Omental fat pad (tissue), 4 donors: ENCODE measurements around the gene WDR20. TPM values are rescaled to one million over a fixed set of nuclear protein-coding genes. Genes with fewer than 3 reads are reported as not detected.

Source experiments
- ATAC-seq: fragments of 150-250 bp; one replicate; pipeline ENCODE4 v1.9.1; 2016; ENCODE audit warnings: mild to moderate bottlenecking, moderate library complexity; ENCODE audit not compliant: low FRiP score
- DNase-seq: peaks from one replicate; pipeline ENCODE4 v3.0.0-alpha.2; 2019; ENCODE audit warnings: low spot score
- CTCF ChIP-seq, 3 donors: fragments of 450-650 bp; IDR thresholded peaks; one replicate each; pipeline ENCODE4 v1.5.1; 2016 to 2017; ENCODE audit warnings: antibody characterized with exemption in 3 of 3, mild to moderate bottlenecking in 3 of 3, moderate library complexity in 2 of 3
- total RNA-seq, 4 donors: library from RNA; depleted of rRNA; stranded (reverse); fragments of >200 nt; gene quantifications; one replicate each; pipeline ENCODE4 v1.1.0, GENCODE V29; 2016

The WDR20 gene
- total RNA-seq, 4 donors from 2014 or later = 20.2 to 26.4 (median 22.0) TPM

DNA sequence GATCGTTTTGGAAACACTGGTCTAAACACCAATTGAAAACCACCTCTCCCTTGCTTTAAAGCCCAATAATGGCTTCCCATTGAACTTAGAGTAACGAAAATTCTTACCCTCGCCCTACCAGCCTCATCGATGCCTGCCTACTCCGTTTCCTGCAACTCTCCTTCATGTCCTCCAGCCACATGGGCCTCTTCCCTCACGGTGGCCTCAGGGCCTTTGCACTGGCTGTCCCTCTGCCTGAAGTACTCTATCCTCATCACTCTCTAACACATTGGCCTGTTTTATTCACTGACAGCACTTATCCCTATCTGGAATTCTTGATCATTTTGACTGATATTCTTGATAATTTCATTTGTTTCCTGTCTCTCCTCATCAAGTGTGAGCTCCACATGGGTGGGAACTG lies 118.4 kb downstream of the WDR20 start:
- ATAC-seq (no peak), DNase-seq (no peak)
- no peak for TF ChIP-seq CTCF (IDR thresholded peaks at IDR 0.05)

Other genes starting within 250 kb of the WDR20 start
- 100 to 1,000 TPM; 440 to 541 (median 495) TPM for gene DYNC1H1, start 175.3 kb upstream of the WDR20 start, total RNA-seq
- 1,000 to 10,000 TPM in 1 of 4 donors, 100 to 1,000 TPM in 3; 453 to 1,533 (median 691) TPM for gene HSP90AA1, start 52.9 kb upstream of the WDR20 start, total RNA-seq
- 10 to 100 TPM; 11.6 to 21.9 (median 12.6) TPM for gene MOK, start 165.3 kb downstream of the WDR20 start, total RNA-seq
- 10 to 100 TPM in 1 of 4 donors, 1 to 10 TPM in 3; 3.8 to 12.6 (median 8.1) TPM for gene ZNF839, start 179.8 kb downstream of the WDR20 start, total RNA-seq
- gene CINP, start 223.0 kb downstream of the WDR20 start, total RNA-seq = 10 to 100 TPM; 20.0 to 39.8 (median 34.7) TPM
- 10 to 100 TPM; 12.7 to 46.0 (median 17.9) TPM for gene TECPR2, start 223.0 kb downstream of the WDR20 start, total RNA-seq